Fibroblast of the aortic adventitia (primary cell): Measurements from ENCODE around the gene TMPRSS4. TPM values are rescaled to one million over a fixed set of nuclear protein-coding genes. Genes with fewer than 3 reads are reported as not detected.

ENCODE experiments used
- DNase-seq: peaks from one replicate; pipeline ENCODE4 v3.0.0-alpha.2; 2010; ENCODE audit warnings: low read depth
- H3K4me3 ChIP-seq: 2 replicates; pipeline ENCODE4 v1.5.1; 2011; ENCODE audit warnings: low read depth, mild to moderate bottlenecking, control low read depth, low read length, moderate library complexity
- total RNA-seq: library from RNA; depleted of rRNA; stranded (reverse); fragments of >200 nt; gene quantifications from 2 replicates; pipeline ENCODE4 v1.2.3, GENCODE V29; 2012; ENCODE audit warnings: low replicate concordance
- TF ChIP-seq, protein P1 (sequence below): IDR thresholded peaks from 2 replicates; pipeline ENCODE4 v1.5.1; 2011; ENCODE audit warnings: mild to moderate bottlenecking, low read length, control low read depth, inconsistent platforms; ENCODE audit not compliant: insufficient read depth

The TMPRSS4 gene
- total RNA-seq, 1 donor, result not detected

DNA sequence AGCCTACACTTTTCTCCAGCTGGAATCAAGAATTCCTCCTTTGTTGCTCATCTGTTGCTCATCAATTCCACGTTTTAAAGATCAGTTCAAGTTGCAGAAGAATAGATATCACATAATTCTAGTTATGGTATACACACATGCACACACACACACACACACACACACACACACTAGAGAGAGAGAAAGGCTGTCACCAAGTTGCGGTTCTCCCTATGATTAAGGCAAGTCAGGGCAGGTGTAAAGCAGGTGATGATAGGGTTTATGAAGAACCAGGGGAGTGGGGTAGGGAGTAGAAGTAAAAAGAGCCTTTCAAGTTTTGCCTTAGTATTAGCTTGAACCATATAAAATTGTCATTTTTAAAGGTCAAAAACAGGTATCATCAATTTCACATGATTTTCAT, 31.7 kb upstream of the TMPRSS4 start:
- H3K4me3 ChIP-seq, result no peak overlapping the region
- TF ChIP-seq, protein P1, sequence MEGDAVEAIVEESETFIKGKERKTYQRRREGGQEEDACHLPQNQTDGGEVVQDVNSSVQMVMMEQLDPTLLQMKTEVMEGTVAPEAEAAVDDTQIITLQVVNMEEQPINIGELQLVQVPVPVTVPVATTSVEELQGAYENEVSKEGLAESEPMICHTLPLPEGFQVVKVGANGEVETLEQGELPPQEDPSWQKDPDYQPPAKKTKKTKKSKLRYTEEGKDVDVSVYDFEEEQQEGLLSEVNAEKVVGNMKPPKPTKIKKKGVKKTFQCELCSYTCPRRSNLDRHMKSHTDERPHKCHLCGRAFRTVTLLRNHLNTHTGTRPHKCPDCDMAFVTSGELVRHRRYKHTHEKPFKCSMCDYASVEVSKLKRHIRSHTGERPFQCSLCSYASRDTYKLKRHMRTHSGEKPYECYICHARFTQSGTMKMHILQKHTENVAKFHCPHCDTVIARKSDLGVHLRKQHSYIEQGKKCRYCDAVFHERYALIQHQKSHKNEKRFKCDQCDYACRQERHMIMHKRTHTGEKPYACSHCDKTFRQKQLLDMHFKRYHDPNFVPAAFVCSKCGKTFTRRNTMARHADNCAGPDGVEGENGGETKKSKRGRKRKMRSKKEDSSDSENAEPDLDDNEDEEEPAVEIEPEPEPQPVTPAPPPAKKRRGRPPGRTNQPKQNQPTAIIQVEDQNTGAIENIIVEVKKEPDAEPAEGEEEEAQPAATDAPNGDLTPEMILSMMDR, result no peak
- no peak for DNase-seq

DNA sequence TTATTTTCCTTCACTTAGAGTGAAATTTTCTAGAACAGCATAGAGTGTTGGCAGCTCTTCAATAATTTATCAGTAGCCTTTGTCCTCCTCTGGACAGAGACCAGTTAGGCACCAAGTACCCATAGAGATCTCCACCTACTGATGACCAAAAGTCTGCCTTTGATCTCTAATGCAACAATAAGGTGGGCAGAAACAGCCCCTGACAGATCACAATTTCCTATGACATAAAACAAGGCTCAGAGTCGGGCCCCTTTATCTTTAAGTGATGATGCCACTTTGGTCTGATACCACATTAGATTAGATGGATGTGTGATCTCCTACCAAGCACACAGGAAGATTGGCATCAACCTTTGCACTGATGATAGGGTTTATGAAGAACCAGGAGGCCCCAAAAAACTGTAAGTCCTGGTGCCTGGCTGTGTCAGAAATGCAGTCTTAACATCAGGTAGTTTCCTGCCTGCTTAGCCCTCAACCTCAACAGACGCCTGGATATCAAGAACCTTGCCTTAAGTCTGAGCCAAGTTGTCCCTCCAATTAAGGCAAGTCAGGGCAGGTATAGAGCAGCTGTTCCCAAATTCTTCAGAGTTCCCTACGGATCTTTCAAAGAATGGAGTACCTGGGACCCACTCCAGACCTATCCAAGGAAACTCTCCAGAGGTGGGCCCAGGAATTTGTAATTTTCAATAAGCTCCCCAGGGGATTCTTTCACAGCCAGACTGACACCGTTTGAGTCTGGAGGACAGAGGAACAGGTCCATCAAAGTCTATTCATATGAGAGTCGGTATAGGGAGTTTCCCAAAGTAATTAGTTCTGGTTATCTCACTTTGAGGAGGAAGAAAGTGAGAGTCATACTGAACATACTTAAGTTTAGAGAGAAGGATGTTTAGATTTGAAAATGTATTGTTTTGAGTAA, 30.6 kb upstream of the TMPRSS4 start:
- TF ChIP-seq, protein P1, result no peak
- H3K4me3 ChIP-seq, result no peak overlapping the region
- no peak for DNase-seq

DNA sequence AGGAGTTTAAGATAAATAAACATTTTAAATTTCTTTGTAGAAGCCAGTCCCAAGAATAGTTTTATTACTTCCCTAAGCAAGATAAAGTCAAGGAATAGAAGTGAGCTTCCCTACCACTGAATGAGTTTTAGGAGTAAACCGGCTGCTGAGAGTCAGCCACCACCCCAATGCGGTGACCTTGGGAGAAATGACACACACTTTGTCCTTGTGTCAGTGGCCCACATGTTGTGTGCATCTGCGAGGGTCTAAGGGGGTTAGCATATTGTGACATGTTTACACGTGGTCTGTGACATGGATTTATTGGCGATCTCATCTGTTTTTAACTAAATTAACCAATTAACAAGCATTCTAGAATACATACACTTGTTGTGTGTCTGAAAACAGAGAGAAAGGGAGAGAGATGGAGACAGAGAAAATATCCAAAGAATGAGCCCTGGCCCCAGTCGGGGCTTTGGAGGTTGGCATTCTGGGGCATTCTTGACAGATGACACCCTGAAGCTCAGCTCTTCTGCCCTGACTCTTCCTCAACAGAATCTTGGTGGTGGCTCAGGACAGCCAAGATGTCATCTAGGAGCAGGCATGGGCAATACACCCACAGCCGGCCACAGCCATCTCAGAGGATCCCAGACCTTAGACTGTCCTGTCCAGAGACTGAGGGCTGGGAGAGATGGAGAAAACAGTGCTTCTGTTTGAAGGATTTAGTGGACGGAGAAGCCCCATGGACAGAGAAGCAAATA, 29.7 kb upstream of the TMPRSS4 start:
- TF ChIP-seq, protein P1, result no peak
- no peak for DNase-seq
- H3K4me3 ChIP-seq, result no peak overlapping the region

DNA sequence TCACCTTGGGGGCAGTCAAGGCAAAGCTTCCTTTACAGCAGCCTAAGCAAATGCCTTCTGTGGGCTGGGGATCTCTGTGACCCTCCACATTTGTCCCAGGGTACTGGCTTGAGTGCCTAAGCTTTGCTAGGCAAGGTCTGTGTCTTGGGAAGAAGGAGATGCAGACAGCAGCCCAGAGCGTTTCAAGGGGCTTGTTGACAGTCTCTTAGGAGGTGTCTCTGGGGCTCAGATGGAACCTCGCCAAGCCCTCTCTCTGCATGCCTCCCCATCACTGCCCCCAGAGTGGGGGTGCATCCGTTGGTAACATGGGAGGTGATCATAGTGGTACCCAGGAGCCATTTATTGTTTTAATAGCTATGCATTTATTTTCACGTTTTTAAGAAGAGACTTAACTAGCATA, 29.1 kb upstream of the TMPRSS4 start:
- DNase-seq, result no peak
- no peak overlapping the region for H3K4me3 ChIP-seq
- TF ChIP-seq, protein P1, result no peak

DNA sequence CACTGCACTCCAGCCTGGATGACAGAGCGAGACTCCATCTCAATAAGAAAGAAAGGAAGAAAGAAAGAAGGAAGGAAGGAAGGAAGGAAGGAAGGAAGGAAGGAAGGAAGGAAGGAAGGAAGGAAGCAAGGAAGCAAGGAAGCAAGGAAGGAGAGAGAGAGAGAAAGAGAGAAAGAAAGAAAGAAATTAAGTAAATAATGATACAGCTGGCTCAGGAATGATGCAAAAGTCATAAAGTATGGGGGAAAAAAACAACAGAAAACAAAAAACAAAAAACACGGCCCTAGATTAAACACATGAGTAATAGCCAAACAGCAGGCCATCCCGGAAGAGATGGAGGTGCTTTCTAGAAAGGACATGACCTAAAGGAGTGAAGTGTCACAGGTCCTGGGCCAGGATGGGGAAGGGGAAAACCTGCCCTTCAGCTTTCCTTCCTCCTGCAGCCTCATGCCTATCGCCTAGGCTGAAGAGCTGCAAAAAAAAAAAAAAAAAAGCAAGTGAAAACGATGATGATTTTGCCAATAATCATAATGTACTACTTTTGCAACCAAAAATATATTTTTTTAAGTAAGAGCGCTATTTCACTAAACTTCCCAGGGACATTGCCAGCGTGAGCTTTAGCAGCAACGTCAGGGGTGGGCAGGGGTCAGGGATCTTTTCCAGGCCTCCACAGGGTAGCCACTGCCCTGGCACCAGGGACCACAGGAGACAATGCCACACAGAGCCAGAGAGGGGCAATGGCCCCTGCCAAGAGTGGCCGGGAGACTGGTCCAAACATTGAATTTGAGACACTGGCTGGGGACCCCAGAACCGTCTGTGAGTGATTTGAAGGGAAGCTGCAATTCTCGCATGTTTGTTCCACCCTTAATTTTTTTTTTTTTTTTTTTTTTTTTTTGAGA, 28.2 kb upstream of the TMPRSS4 start:
- TF ChIP-seq, protein P1, result no peak
- no peak for DNase-seq
- H3K4me3 ChIP-seq, result no peak overlapping the region

DNA sequence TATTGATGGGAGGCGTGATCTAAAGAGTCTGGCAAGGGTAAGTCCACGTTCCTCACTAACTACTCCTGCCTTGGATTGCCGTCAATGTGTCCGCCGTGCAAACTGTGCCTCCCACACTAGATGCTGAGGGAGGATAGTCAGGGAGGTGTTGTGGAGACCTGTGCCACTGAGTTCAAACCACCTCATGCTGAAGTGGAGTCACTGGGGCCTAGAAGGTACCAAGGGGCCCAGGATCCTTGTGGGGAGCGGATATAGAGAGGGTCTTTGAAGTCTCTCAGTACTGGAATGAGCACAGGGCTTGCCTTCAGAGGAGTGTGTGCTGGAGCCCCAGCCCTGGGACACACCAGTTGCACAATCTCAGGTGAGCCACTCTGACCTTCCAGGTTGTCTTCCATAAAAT, 27.1 kb upstream of the TMPRSS4 start:
- no peak for DNase-seq
- TF ChIP-seq, protein P1, result no peak

More for the DNA sequence above, 27.1 kb upstream of the TMPRSS4 start:
- H3K4me3 ChIP-seq, result no peak overlapping the region
